ENCODE results near the gene AP1S2. TPM values are rescaled to one million over a fixed set of nuclear protein-coding genes. Genes with fewer than 3 reads are reported as not detected.

The AP1S2 gene
- total RNA-seq, 2 experiments from 2014 or later, result 40.2 to 49.5 TPM

- H3K4me2 ChIP-seq (ENCODE audit: low read length), result no peak overlapping the region
- no peak overlapping the region for H2AFZ ChIP-seq (ENCODE audit: low read length)
- DNase-seq (ENCODE audit: low spot score), result no peak
- no TSS peak for BruUV-seq (replicated peaks)
- no peak overlapping the region for H3K27ac ChIP-seq (ENCODE audit: low read depth, low read length, poor library complexity, severe bottlenecking)
- H3K4me3 ChIP-seq (ENCODE audit: low read depth, low read length, poor library complexity, severe bottlenecking), result no peak overlapping the region
- ChIA-PET POLR2A (interaction anchor here (0.7 kb wide), 1 partner anchor 84 kb away, joined by 3 read pairs; no protein-coding TSS in a partner anchor), CTCF (ENCODE audit: unreplicated experiment) (no interaction called here)
- TF ChIP-seq EZH2phosphoT487 (IDR thresholded peaks at IDR 0.05; ENCODE audit: borderline replicate concordance, low read depth, low read length), result no peak
- TF ChIP-seq, protein P1, sequence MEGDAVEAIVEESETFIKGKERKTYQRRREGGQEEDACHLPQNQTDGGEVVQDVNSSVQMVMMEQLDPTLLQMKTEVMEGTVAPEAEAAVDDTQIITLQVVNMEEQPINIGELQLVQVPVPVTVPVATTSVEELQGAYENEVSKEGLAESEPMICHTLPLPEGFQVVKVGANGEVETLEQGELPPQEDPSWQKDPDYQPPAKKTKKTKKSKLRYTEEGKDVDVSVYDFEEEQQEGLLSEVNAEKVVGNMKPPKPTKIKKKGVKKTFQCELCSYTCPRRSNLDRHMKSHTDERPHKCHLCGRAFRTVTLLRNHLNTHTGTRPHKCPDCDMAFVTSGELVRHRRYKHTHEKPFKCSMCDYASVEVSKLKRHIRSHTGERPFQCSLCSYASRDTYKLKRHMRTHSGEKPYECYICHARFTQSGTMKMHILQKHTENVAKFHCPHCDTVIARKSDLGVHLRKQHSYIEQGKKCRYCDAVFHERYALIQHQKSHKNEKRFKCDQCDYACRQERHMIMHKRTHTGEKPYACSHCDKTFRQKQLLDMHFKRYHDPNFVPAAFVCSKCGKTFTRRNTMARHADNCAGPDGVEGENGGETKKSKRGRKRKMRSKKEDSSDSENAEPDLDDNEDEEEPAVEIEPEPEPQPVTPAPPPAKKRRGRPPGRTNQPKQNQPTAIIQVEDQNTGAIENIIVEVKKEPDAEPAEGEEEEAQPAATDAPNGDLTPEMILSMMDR (conservative IDR thresholded peaks at IDR 0.05; ENCODE audit: low read length), result no peak
- H3K36me3 ChIP-seq (ENCODE audit: insufficient read depth, low read length), result no peaks in the 10 kb centered on the region; the same call in 1 of the 2 replicates
- H3K79me2 ChIP-seq (ENCODE audit: insufficient read depth, low read depth, low read length), result no peaks in the 10 kb centered on the region
- H3K4me1 ChIP-seq (ENCODE audit: insufficient read depth, low read length, poor library complexity, severe bottlenecking), result no peaks in the 10 kb centered on the region
- intact Hi-C loops (cut with micrococcal nuclease; ENCODE audit: unreplicated experiment), result no loop called here
- H4K20me1 ChIP-seq (ENCODE audit: insufficient read depth, low read length), result no peaks in the 10 kb centered on the region
- H3K9me3 ChIP-seq (ENCODE audit: low read length), result no peaks in the 10 kb centered on the region
- no peaks in the 10 kb centered on the region for H3K9me2 ChIP-seq (ENCODE audit: insufficient read depth, low read length)
These were observed 20.1 kb upstream of the AP1S2 start for GRCh38 chrX:15874672-15875071.

DNA sequence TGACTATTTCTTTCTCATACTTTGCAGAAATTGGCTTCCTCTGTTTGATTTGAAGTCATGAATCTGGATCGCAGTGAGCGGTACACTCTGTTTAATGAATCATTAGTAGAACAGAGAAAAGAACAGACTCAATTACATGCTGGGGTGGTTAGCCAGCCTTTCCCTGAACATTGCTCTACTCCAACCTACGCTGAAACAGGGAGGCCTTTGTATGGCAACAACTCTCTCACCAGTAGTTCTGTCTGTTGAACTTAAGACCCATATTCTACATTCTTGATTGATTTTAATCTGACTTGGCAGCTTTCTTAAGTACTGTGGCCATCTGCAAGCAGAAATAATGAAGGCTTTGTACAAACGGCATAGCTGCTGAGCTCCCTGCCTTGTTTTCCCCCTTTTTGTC is 19.0 kb upstream of the AP1S2 start:
- ChIA-PET CTCF (ENCODE audit: unreplicated experiment) (no interaction called here), POLR2A (no interaction called here)
- no peak overlapping the region for H3K4me3 ChIP-seq (ENCODE audit: low read depth, low read length, poor library complexity, severe bottlenecking)
- H3K9me2 ChIP-seq (ENCODE audit: insufficient read depth, low read length), result no peaks in the 10 kb centered on the region
- TF ChIP-seq EZH2phosphoT487 (IDR thresholded peaks at IDR 0.05; ENCODE audit: borderline replicate concordance, low read depth, low read length), result no peak
- no peaks in the 10 kb centered on the region for H3K36me3 ChIP-seq (ENCODE audit: insufficient read depth, low read length)
- no peak overlapping the region for H3K4me2 ChIP-seq (ENCODE audit: low read length)
- H3K9me3 ChIP-seq (ENCODE audit: low read length), result no peaks in the 10 kb centered on the region
- H3K27ac ChIP-seq (ENCODE audit: low read depth, low read length, poor library complexity, severe bottlenecking), result no peak overlapping the region
- H3K4me1 ChIP-seq (ENCODE audit: insufficient read depth, low read length, poor library complexity, severe bottlenecking), result no peaks in the 10 kb centered on the region
- H2AFZ ChIP-seq (ENCODE audit: low read length), result no peak overlapping the region
- no TSS peak for BruUV-seq (replicated peaks)
- H4K20me1 ChIP-seq (ENCODE audit: insufficient read depth, low read length), result no peaks in the 10 kb centered on the region
- no peaks in the 10 kb centered on the region for H3K79me2 ChIP-seq (ENCODE audit: insufficient read depth, low read depth, low read length)
- DNase-seq (ENCODE audit: low spot score), result no peak
- intact Hi-C loops (cut with micrococcal nuclease; ENCODE audit: unreplicated experiment), result no loop called here

- H3K4me3 ChIP-seq (ENCODE audit: low read depth, low read length, poor library complexity, severe bottlenecking), result no peak overlapping the region
- no peak overlapping the region for H3K4me2 ChIP-seq (ENCODE audit: low read length)
- CTCF ChIA-PET (ENCODE audit: unreplicated experiment), result no interaction called here
- H3K9me3 ChIP-seq (ENCODE audit: low read length), result no peaks in the 10 kb centered on the region
- no TSS peak for BruUV-seq (replicated peaks)
- peaks cover 6% of the 10 kb centered on the region for H3K4me1 ChIP-seq (ENCODE audit: insufficient read depth, low read length, poor library complexity, severe bottlenecking)
- H3K36me3 ChIP-seq (ENCODE audit: insufficient read depth, low read length), result no peaks in the 10 kb centered on the region
- no peak for DNase-seq (ENCODE audit: low spot score)
- TF ChIP-seq EZH2phosphoT487 (IDR thresholded peaks at IDR 0.05; ENCODE audit: borderline replicate concordance, low read depth, low read length), result no peak
- TF ChIP-seq, protein P1 (conservative IDR thresholded peaks at IDR 0.05; ENCODE audit: low read length), result no peak
- no peaks in the 10 kb centered on the region for H4K20me1 ChIP-seq (ENCODE audit: insufficient read depth, low read length)
- H2AFZ ChIP-seq (ENCODE audit: low read length), result no peak overlapping the region
- intact Hi-C loops (cut with micrococcal nuclease; ENCODE audit: unreplicated experiment), result no loop called here
- H3K27ac ChIP-seq (ENCODE audit: low read depth, low read length, poor library complexity, severe bottlenecking), result no peak overlapping the region
- POLR2A ChIA-PET, result interaction anchor here (1.0 kb wide), 1 partner anchor 117 kb away, joined by 3 read pairs; no protein-coding TSS in a partner anchor
- H3K9me2 ChIP-seq (ENCODE audit: insufficient read depth, low read length), result no peaks in the 10 kb centered on the region
- H3K79me2 ChIP-seq (ENCODE audit: insufficient read depth, low read depth, low read length), result no peaks in the 10 kb centered on the region
These were observed 15.7 kb upstream of the AP1S2 start for GRCh38 chrX:15870310-15870709.
